Right lobe of liver (tissue), 6 donors: ENCODE results near the gene DOCK1. TPM values are rescaled to one million over a fixed set of nuclear protein-coding genes. Genes with fewer than 3 reads are reported as not detected.
A peak's percentile ranks its signal among the peaks of the same experiment; 100 is the strongest.
"Not testable (repeated sequence)": the region's sequence is repeated elsewhere in the genome, so short reads cannot be mapped to it uniquely, and the experiment has no call there.

ENCODE experiments used
- ATAC-seq, 4 donors: fragments of 200-7000 bp; cut with Tn5 transposase; one replicate each; pipeline ENCODE4 v1.9.1; 2020; ENCODE audit warnings: mild to moderate bottlenecking in 4 of 4, moderate library complexity in 4 of 4
- DNase-seq, 3 donors: peaks; one replicate each; pipeline ENCODE4 v3.0.0-alpha.2; 2020
- H3K27ac ChIP-seq, 3 donors: fragments of 200-600 bp; one replicate each; pipeline ENCODE4 v1.8.0; 2022
- H3K27me3 ChIP-seq, 2 donors: fragments of 200-600 bp; one replicate each; pipeline ENCODE4 v1.8.0; 2022
- H3K36me3 ChIP-seq, 4 donors: fragments of 200-600 bp; sonication (generic) in 1 of 4; one replicate each; pipeline versions ENCODE4 v1.5.1 to v1.8.0; 2017 to 2022; ENCODE audit warnings: control low read depth in 1 of 4
- H3K4me1 ChIP-seq, 4 donors: fragments of 200-600 bp; sonication (generic) in 1 of 4; one replicate each; pipeline versions ENCODE4 v1.5.1 to v1.8.0; 2017 to 2022; ENCODE audit warnings: control low read depth in 1 of 4
- H3K4me3 ChIP-seq, 3 donors: fragments of 200-600 bp; one replicate each; pipeline ENCODE4 v1.8.0; 2022
- H3K9me3 ChIP-seq, 4 donors: fragments of 200-600 bp; sonication (generic) in 1 of 4; one replicate each; pipeline versions ENCODE4 v1.5.1 to v1.8.0; 2017 to 2022; ENCODE audit warnings: control low read depth in 1 of 4
- POLR2A ChIP-seq: fragments of 450-650 bp; IDR thresholded peaks from one replicate; pipeline ENCODE4 v1.6.1; 2017; ENCODE audit warnings: antibody characterized with exemption, mild to moderate bottlenecking
- WGBS: methylation state at CpG from one replicate; pipeline ENCODE4 v1.1.6; 2018; ENCODE audit warnings: low coverage, low lambda C conversion rate; ENCODE audit not compliant: insufficient coverage; ENCODE audit errors: missing lambda C conversion rate; 5-methylcytosine and 5-hydroxymethylcytosine counted together
- intact Hi-C, 2 donors: fragments of 100-400 bp; cut with DNase I; formaldehyde crosslinking; loops; one replicate each; pipeline versions ENCODE4 v1.11.2 to v1.14.1; 2022
- total RNA-seq, 6 experiments: library from RNA; depleted of rRNA in 2 of 6; stranded (reverse); fragments of >200 nt in 2 of 6; fragmentation: NEBNext Ultra II Directional in 3 of 6; extraction: Animal tissue kit (Norgen Biotek cat#: 25700) in 3 of 6; gene quantifications; one replicate each; pipeline versions ENCODE4 v1.1.0 to v1.2.4, GENCODE V29; 2016 to 2023
- TF ChIP-seq, protein P1 (sequence below), 4 donors: fragments of 200-600 bp in 3 of 4; fragments of 450-650 bp in 1 of 4; IDR thresholded peaks; one replicate each; pipeline versions ENCODE4 v1.5.1 to v1.8.0; 2016 to 2022; ENCODE audit warnings: antibody characterized with exemption in 4 of 4, mild to moderate bottlenecking in 2 of 4
- donor health status: DM: no; HTN: yes; CAD: no.
- donor health status: DM: no; HTN: no; CAD: no.
- donor health status: DM: no; HTN: no; CAD: no.
- donor health status: DM: no; HTN: yes; CAD: no.
- donor health status: DM: no; HTN: yes; CAD: no.

The DOCK1 gene
- total RNA-seq, 6 experiments from 2014 or later = 13.8 to 17.8 (median 14.6) TPM

DNA sequence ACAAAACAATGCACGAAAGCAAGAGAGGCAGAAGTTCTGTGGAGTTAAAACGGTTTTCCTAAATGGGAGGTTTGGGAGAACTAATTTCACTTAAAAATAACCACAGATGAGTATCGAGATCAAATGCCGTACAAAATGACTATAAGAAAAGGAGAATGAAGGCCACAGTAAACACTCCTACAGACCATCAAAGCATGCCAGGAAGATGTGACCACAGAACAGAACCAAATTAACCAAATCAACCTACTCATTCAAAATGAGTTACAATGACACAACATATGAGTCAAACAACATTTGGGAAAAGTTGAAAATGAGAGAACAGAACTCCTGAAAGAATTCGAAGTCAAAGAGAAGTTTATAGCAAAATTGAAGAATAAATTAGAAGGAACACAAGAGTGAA lies 24.3 kb upstream of the DOCK1 start:
- TF ChIP-seq POLR2A = no peak
- TF ChIP-seq, protein P1, sequence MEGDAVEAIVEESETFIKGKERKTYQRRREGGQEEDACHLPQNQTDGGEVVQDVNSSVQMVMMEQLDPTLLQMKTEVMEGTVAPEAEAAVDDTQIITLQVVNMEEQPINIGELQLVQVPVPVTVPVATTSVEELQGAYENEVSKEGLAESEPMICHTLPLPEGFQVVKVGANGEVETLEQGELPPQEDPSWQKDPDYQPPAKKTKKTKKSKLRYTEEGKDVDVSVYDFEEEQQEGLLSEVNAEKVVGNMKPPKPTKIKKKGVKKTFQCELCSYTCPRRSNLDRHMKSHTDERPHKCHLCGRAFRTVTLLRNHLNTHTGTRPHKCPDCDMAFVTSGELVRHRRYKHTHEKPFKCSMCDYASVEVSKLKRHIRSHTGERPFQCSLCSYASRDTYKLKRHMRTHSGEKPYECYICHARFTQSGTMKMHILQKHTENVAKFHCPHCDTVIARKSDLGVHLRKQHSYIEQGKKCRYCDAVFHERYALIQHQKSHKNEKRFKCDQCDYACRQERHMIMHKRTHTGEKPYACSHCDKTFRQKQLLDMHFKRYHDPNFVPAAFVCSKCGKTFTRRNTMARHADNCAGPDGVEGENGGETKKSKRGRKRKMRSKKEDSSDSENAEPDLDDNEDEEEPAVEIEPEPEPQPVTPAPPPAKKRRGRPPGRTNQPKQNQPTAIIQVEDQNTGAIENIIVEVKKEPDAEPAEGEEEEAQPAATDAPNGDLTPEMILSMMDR (IDR thresholded peaks at IDR 0.05) = no peak
- ATAC-seq (no peak), DNase-seq (no peak)
- no peaks in the 10 kb centered on the region for H3K4me1 ChIP-seq
- no peaks in the 10 kb centered on the region for H3K27me3 ChIP-seq
- WGBS = 65% methylated on average over 4 of the region's 5 CpGs
- H3K4me3 ChIP-seq = no peak overlapping the region
- no peaks in the 10 kb centered on the region for H3K9me3 ChIP-seq
- no peak overlapping the region for H3K27ac ChIP-seq
- no peaks in the 10 kb centered on the region for H3K36me3 ChIP-seq
- intact Hi-C loops = no loop called here

DNA sequence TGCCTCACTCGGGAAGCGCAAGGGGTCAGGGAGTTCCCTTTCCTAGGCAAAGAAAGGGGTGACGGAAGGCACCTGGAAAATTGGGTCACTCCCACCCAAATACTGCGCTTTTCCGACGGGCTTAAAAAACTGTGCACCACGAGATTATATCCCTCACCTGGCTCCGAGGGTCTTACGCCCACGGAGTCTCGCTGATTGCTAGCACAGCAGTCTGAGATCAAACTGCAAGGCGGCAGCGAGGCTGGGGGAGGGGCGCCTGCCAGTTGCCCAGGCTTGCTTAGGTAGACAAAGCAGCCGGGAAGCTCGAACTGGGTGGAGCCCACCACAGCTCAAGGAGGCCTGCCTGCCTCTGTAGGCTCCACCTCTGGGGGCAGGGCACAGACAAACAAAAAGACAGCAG lies 23.2 kb upstream of the DOCK1 start:
- DNase-seq, H3K4me3 ChIP-seq, ATAC-seq, H3K27me3 ChIP-seq, H3K27ac ChIP-seq, intact Hi-C loops, H3K4me1 ChIP-seq, H3K36me3 ChIP-seq, H3K9me3 ChIP-seq: not testable (repeated sequence)
- WGBS = no CpG with 5 or more reads among the region's 16 CpGs

DNA sequence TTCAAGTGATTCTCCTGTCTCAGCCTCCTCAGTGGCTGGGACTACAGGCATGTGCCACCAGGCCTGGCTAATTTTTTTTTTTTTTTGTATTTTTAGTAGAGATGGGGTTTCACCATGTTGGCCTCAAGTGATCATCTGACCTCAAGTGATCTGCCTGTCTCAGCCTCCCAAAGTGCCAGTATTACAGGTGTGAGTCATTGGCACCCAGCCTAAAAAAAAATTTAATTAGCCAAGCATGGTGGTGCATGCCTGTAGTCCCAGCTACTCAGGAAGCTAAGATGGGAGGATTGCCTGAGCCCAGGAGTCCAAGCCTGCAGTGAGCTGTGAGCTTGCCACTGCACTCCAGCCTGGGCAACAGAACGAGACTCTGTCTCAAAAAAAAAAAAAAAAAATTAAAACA lies 16.8 kb upstream of the DOCK1 start:
- H3K36me3 ChIP-seq, H3K27me3 ChIP-seq, H3K4me3 ChIP-seq, H3K9me3 ChIP-seq, DNase-seq, intact Hi-C loops, ATAC-seq, H3K27ac ChIP-seq, H3K4me1 ChIP-seq: not testable (repeated sequence)
- WGBS = no CpG with 5 or more reads among the region's 1 CpG

DNA sequence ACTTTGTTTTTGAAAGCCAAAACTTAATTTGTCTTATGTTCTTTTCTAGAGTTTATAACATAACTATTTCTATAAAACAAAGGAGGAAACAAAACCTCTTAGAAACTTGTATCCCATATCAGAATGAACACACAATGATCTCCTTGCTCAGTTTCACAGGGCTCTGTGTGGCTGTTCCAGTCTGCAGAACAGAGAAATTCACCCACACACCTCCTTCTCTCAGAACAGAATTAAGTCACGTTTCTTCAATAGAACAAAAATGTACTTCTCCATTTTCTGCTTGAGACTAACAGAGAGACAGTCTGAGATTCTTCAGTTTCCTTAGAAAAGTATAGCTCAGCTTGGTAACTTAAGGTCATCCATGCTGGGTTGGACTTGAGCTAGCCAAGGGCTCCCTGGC lies 15.8 kb upstream of the DOCK1 start:
- Histone ChIP-seq H3K4me1 (no peaks in the 10 kb centered on the region), H3K27me3 (no peaks in the 10 kb centered on the region), H3K4me3 (no peak overlapping the region), H3K36me3 (no peaks in the 10 kb centered on the region), H3K27ac (no peak overlapping the region), H3K9me3 (no peaks in the 10 kb centered on the region)
- 33% methylated on average over 1 of the region's 1 CpG for WGBS
- TF ChIP-seq POLR2A = no peak
- TF ChIP-seq, protein P1 (IDR thresholded peaks at IDR 0.05) = no peak
- intact Hi-C loops = no loop called here
- DNase-seq (no peak), ATAC-seq (no peak)

DNA sequence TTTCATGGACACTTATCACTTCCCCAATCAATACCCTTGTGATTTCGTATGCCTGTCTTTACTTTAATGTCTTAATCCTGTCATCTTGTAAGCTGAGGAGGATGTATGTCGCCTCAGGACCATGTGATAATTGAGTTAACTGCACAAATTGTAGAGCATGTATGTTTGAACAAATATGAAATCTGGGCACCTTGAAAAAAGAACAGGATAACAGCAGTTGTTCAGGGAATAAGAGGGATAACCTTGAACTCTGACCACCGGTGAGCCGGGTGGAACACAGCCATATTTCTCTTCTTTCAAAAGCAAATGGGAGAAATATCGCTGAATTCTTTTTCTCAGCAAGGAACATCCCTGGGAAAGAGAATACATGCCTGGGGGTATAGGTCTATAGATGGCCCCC lies 14.4 kb upstream of the DOCK1 start:
- H3K4me3 ChIP-seq, intact Hi-C loops, H3K27ac ChIP-seq, DNase-seq, ATAC-seq, H3K36me3 ChIP-seq, H3K4me1 ChIP-seq, H3K9me3 ChIP-seq, H3K27me3 ChIP-seq: not testable (repeated sequence)
- WGBS = 85% methylated on average over 5 of the region's 5 CpGs

DNA sequence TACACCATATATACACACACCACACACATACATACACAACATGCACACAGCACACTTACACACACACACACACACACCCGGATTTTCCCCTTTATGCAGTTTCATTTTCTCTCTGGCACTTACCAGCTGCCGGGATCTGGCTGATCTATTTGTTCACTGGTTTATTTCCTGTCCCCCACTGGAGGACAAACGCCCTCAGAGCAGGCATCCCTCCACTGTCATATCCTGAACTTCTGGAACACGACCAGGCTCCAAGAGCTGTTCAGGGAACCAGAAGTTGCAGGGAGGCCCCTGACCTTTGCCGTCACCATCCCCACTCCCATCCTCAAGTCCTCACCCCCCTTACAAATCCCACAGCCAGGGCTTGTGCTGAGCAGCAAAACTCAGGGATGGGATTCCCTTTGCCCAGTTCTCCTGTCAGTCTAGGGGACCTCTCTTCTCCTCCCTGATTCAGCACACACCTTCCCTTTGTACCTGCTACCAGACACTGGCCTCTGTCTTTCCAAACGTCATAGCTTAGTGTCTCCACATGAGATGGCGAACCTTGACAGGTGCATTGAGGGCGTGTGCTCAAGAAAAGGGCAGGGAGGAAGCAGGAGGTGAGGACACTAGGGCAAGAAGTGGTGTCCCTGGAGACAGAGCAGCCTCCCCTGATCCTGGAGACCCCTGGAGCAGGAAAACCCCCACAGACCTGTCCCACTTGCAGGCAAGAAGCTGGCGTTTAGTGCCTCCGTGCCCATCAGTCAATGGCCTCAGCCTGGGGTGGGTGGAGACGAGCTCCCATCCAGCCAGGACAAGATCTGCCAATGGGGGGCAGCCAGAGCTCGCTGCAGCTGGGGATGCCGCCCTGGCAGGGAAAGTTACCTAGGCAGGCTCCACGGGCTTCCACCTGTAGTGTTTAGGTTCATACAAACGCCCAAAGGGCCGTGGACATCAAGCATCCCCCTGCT lies 12.7 kb upstream of the DOCK1 start:
- intact Hi-C loops = no loop called here
- H3K36me3 ChIP-seq = no peaks in the 10 kb centered on the region
- DNase-seq = no peak

More for the DNA sequence above, 12.7 kb upstream of the DOCK1 start:
- ATAC-seq = peak in 3 of 4 donors; percentile 36 to 39 (median 36)
- no peak overlapping the region for H3K27ac ChIP-seq
- no peaks in the 10 kb centered on the region for H3K4me1 ChIP-seq
- H3K4me3 ChIP-seq = no peak overlapping the region
- H3K27me3 ChIP-seq = no peaks in the 10 kb centered on the region
- WGBS = 55% methylated on average over 8 of the region's 16 CpGs
- no peaks in the 10 kb centered on the region for H3K9me3 ChIP-seq
- TF ChIP-seq, protein P1 (IDR thresholded peaks at IDR 0.05) = no peak
- no peak for TF ChIP-seq POLR2A
